NK-92 (cell line): ENCODE measurements around the gene PRDM16.

Experiments used
- DNase-seq: peaks from one replicate; lab custom pipeline; 2025; ENCODE audit not compliant: unreplicated experiment; lab: John Stamatoyannopoulos, UW

Gene PRDM16

DNA sequence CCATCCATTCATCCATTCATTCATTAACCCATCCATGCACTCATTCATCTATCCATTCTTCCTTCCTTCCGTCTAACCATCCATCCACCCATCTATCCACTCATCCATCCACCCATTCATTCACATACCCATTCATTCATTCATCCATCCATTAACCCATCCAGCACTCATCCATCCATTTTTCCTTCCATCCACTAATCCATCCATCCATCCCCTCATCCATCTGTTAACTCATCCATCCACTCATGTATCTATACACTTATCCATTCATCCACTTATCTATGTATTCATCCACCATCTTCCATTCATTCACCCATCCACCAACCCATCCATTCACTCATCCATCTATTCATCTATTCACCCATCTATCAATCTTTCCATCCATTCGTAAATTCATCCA, 107.8 kb downstream of the PRDM16 start:
- no peak for DNase-seq

GRCh38 chr1:3178279-3178678, 109.3 kb downstream of the PRDM16 start:
- no peak for DNase-seq

GRCh38 chr1:3179471-3179870, 110.5 kb downstream of the PRDM16 start:
- DNase-seq, result no peak

DNA sequence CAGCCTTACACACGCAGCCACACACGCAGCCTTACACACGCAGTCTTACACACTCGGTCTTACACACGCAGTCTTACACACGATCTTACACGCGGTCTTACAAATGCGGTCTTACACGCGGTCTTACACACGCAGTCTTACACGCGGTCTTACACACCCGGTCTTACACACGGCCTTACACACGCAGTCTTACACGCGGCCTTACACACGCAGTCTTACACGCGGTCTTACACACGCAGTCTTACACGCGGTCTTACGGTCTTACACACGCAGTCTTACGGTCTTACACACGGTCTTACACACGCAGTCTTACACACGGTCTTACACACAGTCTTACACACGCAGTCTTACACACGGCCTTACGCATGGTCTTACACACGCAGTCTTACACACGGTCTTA, 111.9 kb downstream of the PRDM16 start:
- DNase-seq, result no peak

DNA sequence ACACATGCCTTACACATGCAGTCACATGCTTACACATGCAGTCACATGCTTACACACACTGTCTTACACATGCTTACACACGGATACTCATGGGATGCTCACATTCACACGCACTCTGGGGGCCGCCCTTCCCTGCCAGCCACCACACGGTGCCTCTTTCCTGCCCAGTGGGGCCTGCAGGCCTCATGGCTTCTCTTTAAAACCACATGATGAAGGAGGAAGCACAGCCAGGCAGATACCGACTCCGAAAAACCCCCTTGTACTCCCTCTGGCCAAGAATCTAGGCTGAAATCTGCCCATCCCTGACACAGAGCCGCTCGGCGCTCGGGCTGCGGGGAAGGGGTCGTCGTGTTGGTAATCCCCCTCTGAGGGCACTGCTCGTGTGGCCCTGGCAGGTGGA, 113.0 kb downstream of the PRDM16 start:
- DNase-seq, result no peak

GRCh38 chr1:3183411-3183810, 114.4 kb downstream of the PRDM16 start:
- DNase-seq, result no peak

DNA sequence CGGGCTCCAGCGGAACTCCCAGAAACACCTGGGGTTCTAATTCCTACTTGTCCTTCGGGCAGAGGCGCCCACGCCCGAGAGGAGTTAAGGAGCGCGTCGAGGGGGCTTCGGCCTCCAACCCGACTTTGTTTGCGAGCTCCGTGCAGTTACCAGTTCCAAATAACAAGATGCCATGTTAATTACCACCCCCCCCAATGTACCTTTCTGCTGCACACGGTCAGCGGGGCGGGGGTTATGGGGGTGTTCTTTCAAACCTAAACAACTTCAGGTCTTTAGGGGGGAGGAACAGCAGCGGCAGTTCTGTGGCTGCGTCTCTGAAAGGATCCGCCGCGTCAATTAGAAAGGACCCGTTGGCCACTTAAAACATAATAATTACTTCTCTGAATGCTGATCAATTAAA, 114.8 kb downstream of the PRDM16 start:
- DNase-seq, result no peak

GRCh38 chr1:3184666-3185065, 115.7 kb downstream of the PRDM16 start:
- DNase-seq, result no peak

GRCh38 chr1:3185896-3186525, 117.0 kb downstream of the PRDM16 start:
- no peak for DNase-seq

DNA sequence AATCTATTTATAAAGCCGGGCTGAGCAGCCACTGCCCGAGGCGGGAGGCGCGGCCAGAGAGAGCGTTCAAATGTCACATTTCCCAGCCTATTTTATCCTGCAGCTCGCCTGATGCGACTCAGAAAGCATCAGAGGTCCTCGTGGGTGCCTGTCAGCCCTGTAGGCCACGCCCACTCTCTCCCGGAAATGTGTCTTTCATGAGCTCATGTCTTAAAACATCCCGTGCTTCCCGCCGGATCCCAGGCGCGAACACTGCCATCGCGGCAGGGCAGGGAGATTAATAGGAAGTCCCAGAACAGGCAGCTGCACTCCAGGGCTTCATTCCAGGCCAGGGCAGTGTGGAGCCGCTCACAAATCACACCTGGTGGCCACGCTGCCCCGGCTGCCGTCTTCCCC, 117.5 kb downstream of the PRDM16 start:
- no peak for DNase-seq

DNA sequence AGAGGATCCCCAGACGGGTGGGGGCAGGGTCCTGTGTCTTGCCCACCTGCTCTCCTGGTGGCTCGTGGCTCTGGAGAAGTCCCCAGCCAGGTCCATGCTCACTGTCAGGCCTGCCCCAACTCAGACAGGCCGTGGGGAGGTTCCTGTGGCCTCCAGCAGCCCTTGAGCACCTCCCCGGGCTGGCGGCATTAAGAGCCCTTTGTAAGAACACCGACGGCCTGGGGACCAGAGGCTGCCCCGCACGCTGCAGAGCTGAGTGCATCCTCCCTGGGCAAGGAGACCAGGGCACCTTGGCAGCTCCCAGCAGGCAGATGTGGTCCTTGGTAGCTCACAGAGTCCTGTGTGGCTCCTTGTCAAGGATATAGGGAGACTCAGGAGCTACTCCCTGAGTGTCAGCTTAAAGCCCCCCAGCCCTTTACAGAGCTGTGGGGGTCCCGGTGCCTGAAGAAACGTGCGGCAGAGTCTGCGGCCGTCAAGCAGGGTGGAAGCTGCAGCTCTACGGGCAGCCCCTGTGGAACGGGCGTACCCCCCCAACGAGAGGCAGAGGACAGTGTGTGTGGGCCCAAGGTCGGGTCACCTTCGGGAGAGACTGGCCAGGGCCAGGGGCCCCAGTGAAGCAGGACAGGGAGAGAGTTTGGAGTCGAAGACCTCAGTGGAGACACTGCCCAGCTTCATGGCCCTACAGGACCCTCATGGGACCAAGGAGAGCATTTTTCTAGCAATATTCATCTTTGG, 118.6 kb downstream of the PRDM16 start:
- DNase-seq, result no peak

DNA sequence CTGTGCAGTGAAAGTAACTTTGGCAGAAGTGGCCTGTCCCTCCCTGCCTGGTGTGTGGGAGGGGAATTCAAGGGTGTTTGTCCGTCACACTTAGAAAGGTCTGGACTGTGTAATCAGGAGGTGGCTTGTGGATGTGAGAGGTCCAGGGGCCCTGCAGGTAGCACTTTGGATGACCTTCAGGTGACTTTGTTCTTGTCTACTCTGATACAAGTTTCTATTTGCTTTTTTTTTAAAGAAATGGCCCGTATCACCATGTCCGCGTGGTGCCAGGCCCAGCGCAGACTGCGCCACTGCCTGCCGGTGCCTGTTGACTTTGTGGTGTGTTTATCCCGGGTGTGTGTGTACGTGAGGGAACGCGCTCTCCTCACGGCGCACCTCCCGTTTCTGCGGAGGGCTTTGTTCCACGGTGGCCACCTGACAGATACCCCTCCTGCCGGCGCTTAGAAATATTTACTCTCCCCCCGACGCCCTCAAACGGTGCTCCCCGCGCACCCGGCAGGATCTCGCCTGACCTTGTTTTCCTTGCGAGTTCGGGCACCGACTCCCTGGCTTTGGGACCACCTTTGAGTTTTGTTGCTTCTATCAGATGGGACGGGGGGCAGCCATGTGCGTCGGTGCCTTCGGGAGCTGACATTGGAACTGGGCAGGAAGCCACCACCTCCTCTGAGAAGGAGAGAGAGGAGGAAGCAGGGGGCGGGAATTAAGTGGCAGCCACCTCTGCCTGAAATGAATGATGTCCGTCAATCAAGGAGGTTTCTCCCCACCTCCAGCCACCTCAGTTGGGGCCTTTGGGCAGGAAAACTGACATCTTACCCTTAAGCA, 119.4 kb downstream of the PRDM16 start:
- DNase-seq, result no peak

DNA sequence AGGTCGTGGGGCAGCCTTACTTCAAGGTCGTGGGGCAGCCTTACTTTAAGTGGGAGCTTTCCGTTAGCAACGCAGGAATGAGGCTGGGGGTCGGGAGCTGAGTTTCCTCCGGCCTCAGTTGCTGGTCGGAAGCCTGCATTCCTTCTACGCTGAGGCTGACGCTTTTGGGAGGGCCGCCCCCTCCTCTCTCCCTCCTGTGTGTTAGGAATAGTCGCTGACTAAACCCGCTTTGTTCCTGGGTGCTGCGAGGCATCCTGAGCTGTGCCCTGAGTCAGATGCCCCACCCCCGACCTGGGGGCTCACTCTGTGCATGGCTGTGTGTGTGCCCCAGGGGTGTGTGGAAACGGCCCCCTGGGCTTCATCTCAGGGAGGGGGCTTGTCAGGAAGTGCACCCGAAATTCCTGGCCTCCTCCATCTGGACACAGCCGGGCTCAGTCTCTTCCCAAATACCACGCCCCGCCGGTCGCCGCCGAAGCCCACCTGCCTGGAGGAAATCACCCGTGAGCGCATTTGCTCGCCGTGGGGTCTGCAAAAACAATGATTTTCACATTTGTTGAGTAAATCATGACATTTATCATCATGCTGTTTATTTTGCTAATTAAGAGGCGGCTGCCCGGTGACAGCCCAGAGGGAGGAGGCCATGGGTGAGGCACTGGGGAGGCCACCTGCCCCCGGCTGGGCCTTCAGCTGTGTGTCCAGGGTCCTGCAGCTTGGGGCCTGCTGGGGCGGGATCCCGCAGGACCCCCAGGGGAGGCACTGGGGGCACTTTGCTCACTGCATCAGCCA, 121.4 kb downstream of the PRDM16 start:
- no peak for DNase-seq

DNA sequence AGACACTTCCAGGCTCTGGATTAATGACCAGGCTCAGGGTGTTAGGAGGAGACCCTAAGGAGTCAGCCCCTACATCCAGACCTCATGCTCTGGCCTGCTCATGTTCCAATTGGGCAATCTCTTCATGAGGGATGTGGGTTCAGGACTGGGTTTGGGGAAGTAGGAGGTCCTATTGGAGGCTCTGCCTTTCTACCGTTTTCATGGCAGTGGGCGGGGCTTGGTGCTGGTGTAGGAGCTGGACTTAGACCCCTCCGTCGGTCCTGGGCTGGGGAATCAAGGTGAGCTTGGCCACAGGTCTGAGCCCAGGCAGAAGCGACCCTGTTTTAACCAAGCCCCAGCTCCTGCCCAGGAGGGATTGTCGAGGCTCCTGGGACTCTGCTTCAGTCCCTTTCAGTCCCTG, 123.4 kb downstream of the PRDM16 start:
- DNase-seq, result no peak

DNA sequence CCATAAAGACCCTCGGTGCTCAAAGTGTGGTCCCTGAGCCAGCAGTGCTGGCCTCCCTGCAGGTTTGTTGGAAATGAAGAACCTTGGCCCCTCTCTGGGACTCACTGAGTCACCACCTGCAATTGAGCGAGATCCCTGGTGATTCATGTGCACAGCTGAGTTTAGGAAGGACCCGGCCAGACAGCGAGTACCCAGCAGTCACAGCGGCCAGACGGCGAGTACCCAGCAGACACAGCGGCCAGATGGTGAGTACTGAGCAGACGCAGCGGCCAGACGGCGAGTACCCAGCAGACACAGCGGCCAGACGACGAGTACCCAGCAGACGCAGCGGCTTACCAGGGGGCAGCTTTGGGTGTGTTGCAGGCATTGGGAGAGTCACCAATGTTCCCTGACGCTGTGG, 123.8 kb downstream of the PRDM16 start:
- DNase-seq, result no peak

- DNase-seq, result no peak
These were observed 124.8 kb downstream of the PRDM16 start for GRCh38 chr1:3193811-3194210.

GRCh38 chr1:3194760-3195479, 125.9 kb downstream of the PRDM16 start:
- no peak for DNase-seq

DNA sequence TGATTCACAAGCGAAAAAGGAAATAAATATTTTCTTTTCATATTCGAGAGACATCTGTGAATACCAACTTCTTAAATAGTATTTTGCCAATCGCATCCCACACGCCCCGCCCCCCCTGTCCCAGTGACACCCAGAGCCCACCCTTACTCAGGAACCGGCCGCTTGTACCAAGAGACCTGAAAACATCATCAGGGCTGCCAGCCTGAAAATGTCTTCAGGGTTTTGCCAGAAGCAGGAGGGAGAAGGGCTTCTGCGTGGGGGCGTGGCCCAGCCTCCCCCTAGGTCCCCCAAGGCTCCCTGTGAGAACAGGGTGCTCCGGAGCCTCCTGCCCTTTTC, 126.4 kb downstream of the PRDM16 start:
- no peak for DNase-seq

DNA sequence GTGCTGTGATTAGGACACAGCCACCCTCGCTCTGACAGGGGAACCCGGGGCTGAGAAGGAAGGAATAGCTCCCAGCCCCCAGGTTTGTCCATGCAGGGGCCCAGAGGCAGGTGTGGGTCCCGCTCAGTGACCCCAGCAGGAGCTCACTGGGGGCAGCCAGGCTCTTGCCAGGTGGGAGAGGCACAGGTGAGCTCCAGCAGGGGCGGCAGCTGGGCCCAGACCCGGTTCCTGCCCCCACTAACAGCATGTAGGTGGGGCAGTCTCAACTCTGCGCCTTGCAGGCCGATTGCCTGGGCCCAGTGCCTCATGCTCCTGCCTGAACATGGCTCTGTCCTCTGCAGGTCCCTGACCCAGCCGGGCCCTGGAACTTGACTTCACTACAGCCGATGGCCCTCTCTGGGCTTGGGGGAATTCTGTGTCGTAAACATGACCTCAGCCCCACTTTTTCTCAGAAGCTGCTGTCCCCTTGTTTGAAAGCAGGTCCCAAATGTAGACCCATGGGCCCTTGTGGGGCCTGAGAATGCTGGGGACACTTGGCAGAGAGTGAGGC, 127.0 kb downstream of the PRDM16 start:
- no peak for DNase-seq

GRCh38 chr1:3196577-3197245, 127.7 kb downstream of the PRDM16 start:
- no peak for DNase-seq
